Stomach (tissue), 9 donors: Measurements from ENCODE around the gene RECK. TPM values are rescaled to one million over a fixed set of nuclear protein-coding genes. Genes with fewer than 3 reads are reported as not detected.

Experiments
- DNase-seq, 2 donors: peaks; one replicate each; pipeline versions ENCODE4 v3.0.0 to v3.0.0-alpha.2; 2013 to 2019
- H3K27ac ChIP-seq, 5 donors: fragments of 200-600 bp in 4 of 5; sonication (generic) in 4 of 5; one replicate each; pipeline ENCODE4 v1.5.1; 2013 to 2019; ENCODE audit warnings: mild to moderate bottlenecking in 1 of 5, moderate library complexity in 1 of 5
- H3K27me3 ChIP-seq, 3 donors: fragments of 200-600 bp; sonication (generic); one replicate each; pipeline ENCODE4 v1.5.1; 2017 to 2019; ENCODE audit warnings: mixed run types in 1 of 3
- H3K36me3 ChIP-seq, 4 donors: fragments of 200-600 bp; sonication (generic); 1 replicate in 3 of 4; 2 replicates in 1 of 4; pipeline ENCODE4 v1.5.1; 2016 to 2019
- H3K4me1 ChIP-seq, 4 donors: fragments of 200-600 bp; sonication (generic); one replicate each; pipeline ENCODE4 v1.5.1; 2016 to 2019
- H3K4me3 ChIP-seq, 4 donors: fragments of 200-600 bp; sonication (generic) in 3 of 4; one replicate each; pipeline ENCODE4 v1.5.1; 2016 to 2019; ENCODE audit warnings: mild to moderate bottlenecking in 1 of 4
- H3K9me3 ChIP-seq, 4 donors: fragments of 200-600 bp; sonication (generic); one replicate each; pipeline ENCODE4 v1.5.1; 2016 to 2019
- EP300 ChIP-seq: sonication (generic); formaldehyde crosslinking; IDR thresholded peaks from one replicate; pipeline ENCODE4 v1.6.1; 2017; ENCODE audit warnings: antibody characterized with exemption
- POLR2A ChIP-seq, 4 donors: fragments of 450-650 bp; IDR thresholded peaks; one replicate each; pipeline ENCODE4 v1.6.1; 2016; ENCODE audit warnings: antibody characterized with exemption in 4 of 4, control low read depth in 2 of 4, mild to moderate bottlenecking in 1 of 4, moderate library complexity in 1 of 4
- POLR2AphosphoS5 ChIP-seq, 3 donors: sonication (generic); formaldehyde crosslinking; IDR thresholded peaks; one replicate each; pipeline ENCODE4 v1.6.1; 2016; ENCODE audit warnings: antibody characterized with exemption in 3 of 3
- WGBS, 5 donors: extraction: QIAGEN DNeasy Blood & Tissue Kit in 3 of 5; methylation state at CpG; one replicate each; pipeline versions ENCODE4 v1.1.5 to v1.1.7; 2013 to 2018; 5-methylcytosine and 5-hydroxymethylcytosine counted together
- intact Hi-C: fragments of 100-400 bp; cut with DNase I; formaldehyde crosslinking; loops from one replicate; pipeline ENCODE4 v1.15.1; 2023; ENCODE audit warnings: low total_unique reads
- polyA plus RNA-seq, 3 donors: library from polyadenylated mRNA; stranded (reverse); fragments of 200-250 nt; gene quantifications; one replicate each; pipeline ENCODE4 v1.2.3, GENCODE V29; 2013
- total RNA-seq, 5 donors: library from RNA; depleted of rRNA; stranded (reverse); fragments of >200 nt; gene quantifications; one replicate each; pipeline versions ENCODE4 v1.1.0 to v1.2.3, GENCODE V29; 2014 to 2016
- TF ChIP-seq, protein P1 (sequence below), 7 experiments: fragments of 450-650 bp in 4 of 7; fragments of 200-600 bp in 3 of 7; sonication (generic) in 3 of 7; IDR thresholded peaks; one replicate each; pipeline ENCODE4 v1.5.1; 2016 to 2019; ENCODE audit warnings: antibody characterized with exemption in 7 of 7, control low read depth in 2 of 7, mild to moderate bottlenecking in 1 of 7
- donor health status: healthy with polysubstance abuse.
- donor health status: Bipolar disorder and iron deficiency.
- donor health status: healthy.

The RECK gene
- total and polyA plus RNA-seq, 8 donors: 2.3 to 19.3 (median 4.8) TPM

- 89 to 97% (median 96%) methylated on average over 10 of the region's 10 CpGs for WGBS, 5 donors
- H3K27ac ChIP-seq: peak overlapping the region in 2 of 5 donors; percentile 7 to 90
- TF ChIP-seq EP300 (no peak), POLR2AphosphoS5 (IDR thresholded peaks at IDR 0.05) (no peak), POLR2A (IDR thresholded peaks at IDR 0.05) (no peak)
- TF ChIP-seq, protein P1, sequence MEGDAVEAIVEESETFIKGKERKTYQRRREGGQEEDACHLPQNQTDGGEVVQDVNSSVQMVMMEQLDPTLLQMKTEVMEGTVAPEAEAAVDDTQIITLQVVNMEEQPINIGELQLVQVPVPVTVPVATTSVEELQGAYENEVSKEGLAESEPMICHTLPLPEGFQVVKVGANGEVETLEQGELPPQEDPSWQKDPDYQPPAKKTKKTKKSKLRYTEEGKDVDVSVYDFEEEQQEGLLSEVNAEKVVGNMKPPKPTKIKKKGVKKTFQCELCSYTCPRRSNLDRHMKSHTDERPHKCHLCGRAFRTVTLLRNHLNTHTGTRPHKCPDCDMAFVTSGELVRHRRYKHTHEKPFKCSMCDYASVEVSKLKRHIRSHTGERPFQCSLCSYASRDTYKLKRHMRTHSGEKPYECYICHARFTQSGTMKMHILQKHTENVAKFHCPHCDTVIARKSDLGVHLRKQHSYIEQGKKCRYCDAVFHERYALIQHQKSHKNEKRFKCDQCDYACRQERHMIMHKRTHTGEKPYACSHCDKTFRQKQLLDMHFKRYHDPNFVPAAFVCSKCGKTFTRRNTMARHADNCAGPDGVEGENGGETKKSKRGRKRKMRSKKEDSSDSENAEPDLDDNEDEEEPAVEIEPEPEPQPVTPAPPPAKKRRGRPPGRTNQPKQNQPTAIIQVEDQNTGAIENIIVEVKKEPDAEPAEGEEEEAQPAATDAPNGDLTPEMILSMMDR (IDR thresholded peaks at IDR 0.05): no peak
- no peaks in the 10 kb centered on the region for H3K36me3 ChIP-seq
- peaks cover 0 to 6% (median 4%) of the 10 kb centered on the region in 3 donors for H3K27me3 ChIP-seq
- H3K4me1 ChIP-seq: peaks cover 45 to 79% (median 73%) of the 10 kb centered on the region in 4 donors
- no peaks in the 10 kb centered on the region for H3K9me3 ChIP-seq
- peak overlapping the region in 1 of 4 donors; percentile 81 for H3K4me3 ChIP-seq
- intact Hi-C loops: no loop called here
- no peak for DNase-seq
Measured at GRCh38 chr9:36138496-36138895, 101.8 kb downstream of the RECK start.

DNA sequence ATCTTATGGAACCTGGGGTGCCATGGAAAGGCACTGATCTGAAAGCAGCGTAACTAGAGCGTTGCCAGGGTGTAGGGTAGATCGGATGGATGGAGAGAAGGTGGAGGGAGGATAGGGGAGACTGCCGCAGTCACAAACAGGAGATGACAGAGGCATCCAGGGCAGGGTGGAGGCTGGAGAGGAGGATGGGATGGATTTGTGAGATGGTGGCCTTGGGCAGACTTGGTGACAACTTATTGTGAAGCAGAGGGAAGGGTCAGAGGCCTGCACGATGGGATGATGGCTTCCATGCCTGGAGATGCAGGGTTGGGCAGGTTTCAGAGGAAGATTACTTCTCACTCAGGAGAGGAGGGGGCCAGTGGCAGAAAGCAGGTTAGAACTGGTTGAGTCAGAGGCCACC lies 102.2 kb downstream of the RECK start:
- 84 to 97% (median 93%) methylated on average over 5 of the region's 5 CpGs for WGBS, 5 donors
- Histone ChIP-seq H3K4me3 (no peak overlapping the region), H3K27ac (peak overlapping the region in 3 of 5 donors; percentile 7 to 90 (median 59)), H3K36me3 (no peaks in the 10 kb centered on the region), H3K27me3 (peaks cover 0 to 6% (median 4%) of the 10 kb centered on the region in 3 donors), H3K9me3 (no peaks in the 10 kb centered on the region), H3K4me1 (peaks cover 48 to 83% (median 77%) of the 10 kb centered on the region in 4 donors)
- peak in 1 of 2 donors; percentile 36 for DNase-seq
- no peak for TF ChIP-seq POLR2A (IDR thresholded peaks at IDR 0.05)
- no peak for TF ChIP-seq EP300
- no peak for TF ChIP-seq POLR2AphosphoS5 (IDR thresholded peaks at IDR 0.05)
- TF ChIP-seq, protein P1 (IDR thresholded peaks at IDR 0.05): no peak
- intact Hi-C loops: no loop called here

DNA sequence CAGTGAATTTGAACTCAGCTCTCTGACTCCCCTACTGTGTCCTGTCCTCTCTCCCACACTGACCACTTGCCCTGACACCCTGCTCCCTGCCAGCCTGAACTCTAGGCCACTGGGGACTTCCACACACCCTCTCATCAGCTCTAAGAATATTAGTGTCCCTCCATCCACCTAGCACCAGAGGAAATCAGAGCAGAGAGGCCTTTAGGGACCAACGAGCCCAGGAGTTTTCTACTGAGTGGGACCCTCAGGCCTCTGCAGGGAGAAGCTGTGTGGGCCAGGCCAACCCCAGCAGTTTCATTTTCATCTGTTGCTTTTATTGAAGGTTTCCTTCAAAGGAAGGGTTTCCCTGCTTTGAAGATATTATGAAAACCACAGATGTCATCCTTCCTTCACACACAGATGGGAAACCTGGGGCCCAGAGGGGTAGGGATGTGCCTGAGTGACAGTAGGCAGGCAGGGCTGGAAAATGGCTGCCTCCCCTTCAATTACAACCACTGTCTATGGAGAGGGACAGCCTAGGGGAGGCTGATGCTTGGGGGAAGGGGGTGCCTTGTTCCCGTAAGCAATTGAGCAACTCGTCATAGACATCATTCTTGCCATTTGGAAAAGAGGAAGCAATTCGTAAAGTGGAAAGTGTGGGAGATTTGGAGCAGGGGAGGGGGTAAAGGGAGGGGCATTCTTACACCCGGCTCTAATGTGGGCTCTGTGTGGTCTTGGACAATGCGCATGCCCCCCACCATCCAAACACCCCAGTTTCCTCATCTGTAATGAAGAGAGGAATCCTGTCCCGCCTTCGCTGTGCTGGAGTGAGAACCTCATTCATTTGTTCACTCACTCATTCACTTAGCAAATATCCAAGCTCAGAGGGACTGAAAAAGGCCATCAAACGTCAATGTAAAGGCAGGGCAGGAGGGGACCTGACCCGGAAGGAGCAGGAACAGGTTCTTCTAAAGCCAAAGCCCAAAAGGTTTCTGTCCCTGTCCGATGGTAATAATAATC lies 103.7 kb downstream of the RECK start:
- no peak for TF ChIP-seq EP300
- TF ChIP-seq, protein P1 (IDR thresholded peaks at IDR 0.05): no peak
- TF ChIP-seq POLR2A (IDR thresholded peaks at IDR 0.05): no peak
- TF ChIP-seq POLR2AphosphoS5 (IDR thresholded peaks at IDR 0.05): no peak
- WGBS, 5 donors: 76 to 86% (median 81%) methylated on average over 11 of the region's 11 CpGs
- peaks cover 0 to 6% (median 4%) of the 10 kb centered on the region in 3 donors for H3K27me3 ChIP-seq
- H3K9me3 ChIP-seq: no peaks in the 10 kb centered on the region
- intact Hi-C loops: no loop called here
- H3K27ac ChIP-seq: peak overlapping the region in 4 of 5 donors; percentile 39 to 90 (median 72)
- H3K4me1 ChIP-seq: peaks cover 48 to 98% (median 88%) of the 10 kb centered on the region in 4 donors
- peak in 1 of 2 donors; percentile 37 for DNase-seq
- no peaks in the 10 kb centered on the region for H3K36me3 ChIP-seq
- H3K4me3 ChIP-seq: no peak overlapping the region

DNA sequence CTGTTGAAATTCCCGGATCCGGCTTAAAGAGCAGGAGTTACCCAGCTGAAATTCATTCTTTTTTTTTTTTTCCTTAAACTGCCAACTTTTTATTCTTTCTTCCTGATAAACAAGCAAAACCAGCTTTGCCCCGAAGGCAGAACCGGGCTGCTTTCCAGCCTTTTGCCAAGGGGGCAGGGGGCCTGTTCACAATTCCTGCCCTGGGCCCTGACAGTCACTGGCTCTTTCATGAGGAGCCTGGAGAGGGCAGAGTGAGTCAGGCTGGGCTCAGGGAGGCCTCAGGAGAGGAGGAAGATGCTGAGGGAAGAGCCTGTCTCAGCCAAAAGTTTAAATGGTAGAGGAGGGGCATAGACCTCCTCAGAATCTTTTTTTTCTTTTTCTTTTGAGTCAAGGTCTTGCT lies 104.6 kb downstream of the RECK start:
- TF ChIP-seq POLR2AphosphoS5 (IDR thresholded peaks at IDR 0.05) (no peak), POLR2A (IDR thresholded peaks at IDR 0.05) (no peak), EP300 (no peak)
- TF ChIP-seq, protein P1 (IDR thresholded peaks at IDR 0.05): no peak
- intact Hi-C loops: no loop called here
- Histone ChIP-seq H3K27ac (peak overlapping the region in 4 of 5 donors; percentile 59 to 90 (median 81)), H3K4me1 (peaks cover 40 to 97% (median 80%) of the 10 kb centered on the region in 4 donors), H3K4me3 (no peak overlapping the region), H3K36me3 (peaks cover 0 to 6% (median 0%) of the 10 kb centered on the region in 4 donors), H3K9me3 (peaks cover 0 to 5% (median 2%) of the 10 kb centered on the region in 4 donors), H3K27me3 (peaks cover 0 to 4% (median 0%) of the 10 kb centered on the region in 3 donors)
- WGBS, 5 donors: 39 to 53% (median 51%) methylated on average over 4 of the region's 4 CpGs
- peak in 1 of 2 donors; percentile 65 for DNase-seq
